GM12864 (cell line): ENCODE measurements around the gene CCDC171.
"Not testable (repeated sequence)": the region's sequence is repeated elsewhere in the genome, so short reads cannot be mapped to it uniquely, and the experiment has no call there.

Source experiments
- DNase-seq: peaks from one replicate; pipeline ENCODE4 v3.0.0-alpha.2; 2011; ENCODE audit warnings: low read depth
- H3K4me3 ChIP-seq: 2 replicates; pipeline ENCODE4 v1.5.1; 2011; ENCODE audit warnings: mild to moderate bottlenecking, low read depth, low read length, control low read depth
- TF ChIP-seq, protein P1 (sequence below): IDR thresholded peaks from 2 replicates; pipeline ENCODE4 v1.5.1; 2011; ENCODE audit warnings: low read depth, mild to moderate bottlenecking, moderate library complexity, low read length, control low read depth, inconsistent platforms; ENCODE audit errors: missing control alignments

CCDC171 gene

DNA sequence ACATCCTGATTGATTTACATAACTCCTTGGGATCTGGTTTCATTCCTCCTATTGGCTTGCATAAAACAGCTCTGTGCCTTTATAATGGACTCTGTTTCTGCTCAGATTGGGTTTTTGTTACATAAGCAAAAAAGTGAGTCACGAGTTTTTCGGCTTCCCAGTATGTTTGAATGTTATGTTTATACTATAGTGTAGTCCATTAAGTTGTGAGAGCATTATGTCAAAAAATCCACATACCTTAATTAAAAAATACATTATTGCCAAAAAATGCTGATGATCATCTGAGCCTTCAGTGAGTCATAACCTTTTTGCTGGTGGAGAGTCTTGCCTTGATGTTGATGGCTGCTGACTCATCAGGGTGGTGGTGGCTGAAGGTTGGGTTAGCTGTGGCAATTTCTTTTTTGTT is 144.6 kb downstream of the CCDC171 start:
- TF ChIP-seq, protein P1, sequence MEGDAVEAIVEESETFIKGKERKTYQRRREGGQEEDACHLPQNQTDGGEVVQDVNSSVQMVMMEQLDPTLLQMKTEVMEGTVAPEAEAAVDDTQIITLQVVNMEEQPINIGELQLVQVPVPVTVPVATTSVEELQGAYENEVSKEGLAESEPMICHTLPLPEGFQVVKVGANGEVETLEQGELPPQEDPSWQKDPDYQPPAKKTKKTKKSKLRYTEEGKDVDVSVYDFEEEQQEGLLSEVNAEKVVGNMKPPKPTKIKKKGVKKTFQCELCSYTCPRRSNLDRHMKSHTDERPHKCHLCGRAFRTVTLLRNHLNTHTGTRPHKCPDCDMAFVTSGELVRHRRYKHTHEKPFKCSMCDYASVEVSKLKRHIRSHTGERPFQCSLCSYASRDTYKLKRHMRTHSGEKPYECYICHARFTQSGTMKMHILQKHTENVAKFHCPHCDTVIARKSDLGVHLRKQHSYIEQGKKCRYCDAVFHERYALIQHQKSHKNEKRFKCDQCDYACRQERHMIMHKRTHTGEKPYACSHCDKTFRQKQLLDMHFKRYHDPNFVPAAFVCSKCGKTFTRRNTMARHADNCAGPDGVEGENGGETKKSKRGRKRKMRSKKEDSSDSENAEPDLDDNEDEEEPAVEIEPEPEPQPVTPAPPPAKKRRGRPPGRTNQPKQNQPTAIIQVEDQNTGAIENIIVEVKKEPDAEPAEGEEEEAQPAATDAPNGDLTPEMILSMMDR: no peak
- H3K4me3 ChIP-seq: no peak overlapping the region
- DNase-seq: no peak

- not testable (repeated sequence) for DNase-seq, H3K4me3 ChIP-seq
Measured at GRCh38 chr9:15699876-15700559, 147.2 kb downstream of the CCDC171 start.

DNA sequence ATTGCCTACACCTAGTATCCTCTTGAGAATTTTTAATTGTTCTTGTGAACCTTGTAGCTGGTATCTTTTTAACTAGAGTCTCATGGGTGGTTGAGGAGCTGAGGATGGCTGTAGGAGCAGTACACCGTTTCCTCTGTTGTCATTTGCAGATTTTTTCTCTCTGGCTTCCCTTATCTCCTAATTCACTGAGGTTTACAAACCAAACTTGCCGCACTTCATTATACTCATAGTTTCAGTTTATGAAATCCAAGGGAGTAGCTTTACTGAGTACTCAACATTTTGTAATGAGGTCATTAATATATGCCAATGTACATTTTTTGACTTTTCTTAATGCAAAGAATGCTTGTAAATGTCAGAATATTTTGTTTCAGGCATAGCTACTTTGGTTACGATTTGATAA is 154.2 kb downstream of the CCDC171 start:
- TF ChIP-seq, protein P1: no peak
- DNase-seq: no peak
- H3K4me3 ChIP-seq: no peak overlapping the region

DNA sequence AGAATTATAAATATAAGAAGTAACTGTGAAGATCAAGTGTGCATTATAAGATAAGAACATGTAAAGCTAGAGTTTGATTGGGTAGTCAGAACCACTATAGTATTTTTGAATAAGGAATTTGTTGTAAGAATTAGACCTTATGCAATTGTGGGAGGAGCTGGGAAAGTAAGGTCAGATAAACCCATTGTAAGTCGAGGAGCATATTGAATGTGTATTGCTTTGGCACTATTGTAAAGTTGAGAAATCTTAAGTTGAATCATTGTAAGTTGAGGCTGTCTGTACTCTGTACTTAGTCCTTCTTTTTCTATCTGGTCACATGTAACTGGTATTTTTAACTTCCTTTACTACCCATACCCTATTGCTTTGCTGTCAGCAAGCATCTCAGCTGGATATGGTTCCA is 158.7 kb downstream of the CCDC171 start:
- DNase-seq: no peak
- no peak overlapping the region for H3K4me3 ChIP-seq
- TF ChIP-seq, protein P1: no peak

GRCh38 chr9:15711931-15712330 is 159.1 kb downstream of the CCDC171 start:
- TF ChIP-seq, protein P1: no peak
- H3K4me3 ChIP-seq: no peak overlapping the region
- no peak for DNase-seq

GRCh38 chr9:15714746-15715145 is 161.9 kb downstream of the CCDC171 start:
- H3K4me3 ChIP-seq: no peak overlapping the region
- no peak for DNase-seq
- TF ChIP-seq, protein P1: no peak

DNA sequence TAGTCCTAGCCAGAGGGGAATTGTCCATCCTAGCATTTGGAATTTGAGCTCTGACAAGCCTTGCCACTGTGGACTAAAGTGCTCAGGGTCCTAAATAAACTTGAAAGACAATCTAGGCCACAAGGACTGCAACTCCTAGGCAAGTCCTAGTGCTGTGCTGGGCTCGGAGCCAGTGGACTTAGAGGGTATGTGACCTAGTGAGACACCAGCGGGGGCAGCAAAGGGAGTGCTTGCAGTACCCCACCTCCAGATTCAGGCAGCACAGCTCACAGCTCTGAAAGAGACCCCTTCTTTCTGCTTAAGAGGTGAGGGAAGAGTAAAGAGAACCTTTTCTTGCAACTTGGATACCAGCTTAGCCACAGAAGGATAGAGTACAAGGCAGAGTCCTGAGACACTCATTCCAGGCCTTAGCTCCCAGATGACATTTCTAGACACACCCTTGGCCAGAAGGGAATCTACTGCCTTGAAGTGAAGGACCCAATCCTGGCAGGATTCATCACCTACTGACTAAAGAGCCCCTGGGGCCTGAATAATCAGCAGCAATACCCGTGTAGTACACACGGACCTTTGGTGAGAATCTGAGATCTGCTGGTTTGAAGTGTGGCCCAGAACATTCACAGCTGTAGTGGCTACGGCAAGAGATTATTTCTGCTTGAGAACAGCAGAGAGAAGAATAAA is 164.6 kb downstream of the CCDC171 start:
- no peak overlapping the region for H3K4me3 ChIP-seq
- DNase-seq: no peak
- TF ChIP-seq, protein P1: no peak
